ENCODE results near the gene SH3RF3. TPM values are rescaled to one million over a fixed set of nuclear protein-coding genes. Genes with fewer than 3 reads are reported as not detected.

SH3RF3 gene
- polyA plus RNA-seq, 1 donor (not counting 4 experiments of a cell fraction or from before 2014, with no cell fraction given) = 0.08 TPM

DNA sequence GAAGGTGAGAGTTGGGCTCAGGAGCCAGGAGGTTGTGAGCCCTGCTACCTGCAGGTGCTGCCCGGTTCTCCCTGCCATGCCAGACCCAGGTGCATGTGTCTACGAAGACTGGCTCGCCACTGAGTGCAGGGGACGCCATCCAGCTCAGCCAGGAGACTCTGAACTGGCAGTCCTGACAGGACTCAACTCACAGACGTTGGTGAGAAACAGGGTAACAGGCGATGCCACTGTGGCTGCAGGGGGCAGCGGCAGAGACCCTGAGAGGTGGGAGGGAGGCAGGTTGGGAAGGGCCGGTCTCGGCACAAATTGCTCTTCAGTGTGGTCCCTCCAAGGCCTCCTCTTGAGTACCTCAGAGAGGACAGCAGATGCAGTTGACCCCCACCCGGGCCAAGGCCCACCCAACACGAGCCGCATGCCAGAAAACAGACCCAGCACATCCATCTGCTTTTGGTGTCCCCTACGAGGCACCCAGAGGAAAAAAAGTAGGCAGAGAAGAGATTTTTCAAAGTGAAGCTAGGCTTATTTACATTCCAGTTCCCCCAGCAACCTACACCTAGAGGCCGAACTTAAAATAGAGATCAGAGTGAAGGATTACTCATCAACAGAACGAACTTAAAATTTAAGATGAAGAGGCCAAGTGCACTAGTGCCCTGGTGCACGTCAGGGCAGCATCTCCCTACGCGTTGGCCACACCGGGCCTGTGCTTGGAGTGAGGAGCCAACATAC is 300.0 kb downstream of the SH3RF3 start:
- DNase-seq (ENCODE audit: low read depth, low spot score) = no peak
- Histone ChIP-seq H3K27me3 (ENCODE audit: control insufficient read depth, extremely low read depth, insufficient read depth, low read length) (peaks cover 28% of the 10 kb centered on the region), H3K27ac (ENCODE audit: control insufficient read depth, insufficient read depth, low read length) (no peak overlapping the region), H3K4me3 (ENCODE audit: control insufficient read depth in 2 of 3, extremely low read depth in 1 of 3, insufficient read depth in 2 of 3, low read depth in 1 of 3, low read length in 3 of 3) (no peak overlapping the region), H3K36me3 (ENCODE audit: control insufficient read depth in 2 of 2, extremely low read depth in 1 of 2, insufficient read depth in 2 of 2, low read length in 2 of 2) (no peaks in the 10 kb centered on the region), H2AFZ (ENCODE audit: control insufficient read depth, low read length) (no peak overlapping the region), H3K4me1 (ENCODE audit: control insufficient read depth, extremely low read depth, insufficient read depth, low read length) (no peaks in the 10 kb centered on the region), H3K4me2 (ENCODE audit: control insufficient read depth, extremely low read depth, insufficient read depth, low read depth, low read length) (no peak overlapping the region), H3K9me3 (ENCODE audit: control insufficient read depth, low read depth, low read length) (no peaks in the 10 kb centered on the region), H3K9ac (ENCODE audit: control insufficient read depth, extremely low read depth, insufficient read depth, low read length) (no peak overlapping the region), H3K9me1 (ENCODE audit: control insufficient read depth, extremely low read depth, insufficient read depth, low read length) (no peaks in the 10 kb centered on the region), H3K79me2 (ENCODE audit: control insufficient read depth, insufficient read depth, low read length) (no peaks in the 10 kb centered on the region), H4K20me1 (ENCODE audit: control insufficient read depth, extremely low read depth, insufficient read depth, low read length) (no peaks in the 10 kb centered on the region)
- FAIRE-seq = no peak
- TF ChIP-seq, protein P1, sequence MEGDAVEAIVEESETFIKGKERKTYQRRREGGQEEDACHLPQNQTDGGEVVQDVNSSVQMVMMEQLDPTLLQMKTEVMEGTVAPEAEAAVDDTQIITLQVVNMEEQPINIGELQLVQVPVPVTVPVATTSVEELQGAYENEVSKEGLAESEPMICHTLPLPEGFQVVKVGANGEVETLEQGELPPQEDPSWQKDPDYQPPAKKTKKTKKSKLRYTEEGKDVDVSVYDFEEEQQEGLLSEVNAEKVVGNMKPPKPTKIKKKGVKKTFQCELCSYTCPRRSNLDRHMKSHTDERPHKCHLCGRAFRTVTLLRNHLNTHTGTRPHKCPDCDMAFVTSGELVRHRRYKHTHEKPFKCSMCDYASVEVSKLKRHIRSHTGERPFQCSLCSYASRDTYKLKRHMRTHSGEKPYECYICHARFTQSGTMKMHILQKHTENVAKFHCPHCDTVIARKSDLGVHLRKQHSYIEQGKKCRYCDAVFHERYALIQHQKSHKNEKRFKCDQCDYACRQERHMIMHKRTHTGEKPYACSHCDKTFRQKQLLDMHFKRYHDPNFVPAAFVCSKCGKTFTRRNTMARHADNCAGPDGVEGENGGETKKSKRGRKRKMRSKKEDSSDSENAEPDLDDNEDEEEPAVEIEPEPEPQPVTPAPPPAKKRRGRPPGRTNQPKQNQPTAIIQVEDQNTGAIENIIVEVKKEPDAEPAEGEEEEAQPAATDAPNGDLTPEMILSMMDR (optimal IDR thresholded peaks at IDR 0.05 in 1 of 3, IDR thresholded peaks at IDR 0.05 in 1 of 3, conservative IDR thresholded peaks at IDR 0.05 in 1 of 3; ENCODE audit: extremely low read depth in 1 of 3, insufficient read depth in 2 of 3, low read length in 3 of 3) = peak in 1 of 3 experiments; percentile 7
- TF ChIP-seq EZH2 (IDR thresholded peaks at IDR 0.05; ENCODE audit: low read length) = no peak
- dilution Hi-C loops (cut with MboI; ENCODE audit: extremely low pct_ligation_motif_present, low sequenced_read_pairs) = no loop called here

DNA sequence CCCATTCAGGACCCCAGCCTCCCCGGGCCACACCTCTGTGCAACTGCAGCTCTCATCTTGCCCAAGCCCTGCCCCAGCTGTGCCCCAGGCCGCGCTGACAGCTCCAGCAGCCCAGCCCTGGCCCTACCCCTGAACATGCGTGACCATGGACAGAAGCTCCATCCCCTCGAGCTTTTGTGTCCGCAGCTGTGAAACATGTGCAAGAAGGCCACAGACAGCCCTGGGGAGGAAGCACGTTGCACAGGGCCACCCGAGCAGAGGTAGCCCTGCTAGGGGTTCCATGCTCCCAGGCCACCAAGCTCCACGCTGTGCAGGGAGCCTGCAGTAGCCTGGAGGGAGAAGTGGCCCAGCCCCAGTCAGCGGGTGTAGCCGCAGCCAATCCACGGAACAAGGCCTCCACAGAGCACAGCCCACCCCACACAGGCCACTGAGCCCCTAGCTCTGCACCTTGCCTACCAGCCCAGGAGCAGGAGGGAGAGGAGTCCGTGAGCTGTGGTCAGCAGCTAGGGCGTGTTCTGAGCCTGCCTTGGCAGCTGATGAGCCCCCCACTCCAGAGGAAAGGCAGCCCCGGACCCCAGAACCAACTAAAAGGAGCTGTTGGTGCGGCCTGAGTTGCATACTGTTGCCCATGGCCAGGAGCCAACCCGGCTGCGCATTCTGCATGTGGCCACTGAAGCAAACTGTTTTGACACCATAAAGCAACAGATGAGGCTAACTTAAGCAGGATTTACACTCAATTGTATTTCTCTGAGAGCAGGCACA is 300.7 kb downstream of the SH3RF3 start:
- H3K4me1 ChIP-seq (ENCODE audit: control insufficient read depth, extremely low read depth, insufficient read depth, low read length) = no peaks in the 10 kb centered on the region
- H3K79me2 ChIP-seq (ENCODE audit: control insufficient read depth, insufficient read depth, low read length) = no peaks in the 10 kb centered on the region
- no peak overlapping the region for H3K4me2 ChIP-seq (ENCODE audit: control insufficient read depth, extremely low read depth, insufficient read depth, low read depth, low read length)
- H3K9me3 ChIP-seq (ENCODE audit: control insufficient read depth, low read depth, low read length) = no peaks in the 10 kb centered on the region
- no peak overlapping the region for H3K27ac ChIP-seq (ENCODE audit: control insufficient read depth, insufficient read depth, low read length)
- dilution Hi-C loops (cut with MboI; ENCODE audit: extremely low pct_ligation_motif_present, low sequenced_read_pairs) = no loop called here
- H4K20me1 ChIP-seq (ENCODE audit: control insufficient read depth, extremely low read depth, insufficient read depth, low read length) = no peaks in the 10 kb centered on the region
- DNase-seq (ENCODE audit: low read depth, low spot score) = no peak
- no peaks in the 10 kb centered on the region for H3K9me1 ChIP-seq (ENCODE audit: control insufficient read depth, extremely low read depth, insufficient read depth, low read length)
- H3K4me3 ChIP-seq (ENCODE audit: control insufficient read depth in 2 of 3, extremely low read depth in 1 of 3, insufficient read depth in 2 of 3, low read depth in 1 of 3, low read length in 3 of 3) = no peak overlapping the region
- H3K9ac ChIP-seq (ENCODE audit: control insufficient read depth, extremely low read depth, insufficient read depth, low read length) = no peak overlapping the region
- H3K36me3 ChIP-seq (ENCODE audit: control insufficient read depth in 2 of 2, extremely low read depth in 1 of 2, insufficient read depth in 2 of 2, low read length in 2 of 2) = no peaks in the 10 kb centered on the region
- FAIRE-seq = no peak
- H3K27me3 ChIP-seq (ENCODE audit: control insufficient read depth, extremely low read depth, insufficient read depth, low read length) = peaks cover 28% of the 10 kb centered on the region
- TF ChIP-seq EZH2 (IDR thresholded peaks at IDR 0.05; ENCODE audit: low read length) = no peak
- TF ChIP-seq, protein P1 (optimal IDR thresholded peaks at IDR 0.05 in 1 of 3, IDR thresholded peaks at IDR 0.05 in 1 of 3, conservative IDR thresholded peaks at IDR 0.05 in 1 of 3; ENCODE audit: extremely low read depth in 1 of 3, insufficient read depth in 2 of 3, low read length in 3 of 3) = no peak
- H2AFZ ChIP-seq (ENCODE audit: control insufficient read depth, low read length) = no peak overlapping the region

Data from keratinocyte (primary cell).